Measurements from ENCODE around the gene HIPK3. TPM values are rescaled to one million over a fixed set of nuclear protein-coding genes. Genes with fewer than 3 reads are reported as not detected.

The HIPK3 gene
- total and polyA plus RNA-seq, 7 donors, result 10.6 to 417 (median 277) TPM

- TF ChIP-seq POLR2AphosphoS5 (IDR thresholded peaks at IDR 0.05), result no peak
- TF ChIP-seq POLR2A (IDR thresholded peaks at IDR 0.05), result no peak
- TF ChIP-seq EP300 (IDR thresholded peaks at IDR 0.05), result no peak
- TF ChIP-seq CTCF (IDR thresholded peaks at IDR 0.05), result no peak
- H3K27me3 ChIP-seq, result no peaks in the 10 kb centered on the region
- no peak overlapping the region for H3K4me3 ChIP-seq
- H3K27ac ChIP-seq, result no peak overlapping the region
- no peaks in the 10 kb centered on the region for H3K9me3 ChIP-seq
- intact Hi-C loops (cut with DNase I), result no loop called here
- no peak for DNase-seq
- peaks cover 0 to 4% (median 0%) of the 10 kb centered on the region in 4 donors for H3K4me1 ChIP-seq
- 77 to 80% methylated on average over 2 of the region's 2 CpGs for WGBS, 2 donors
- H3K36me3 ChIP-seq, result peaks cover 7 to 82% (median 43%) of the 10 kb centered on the region in 4 donors
Observed at GRCh38 chr11:33347490-33348125, 90.4 kb downstream of the HIPK3 start.

GRCh38 chr11:33350287-33350686, 93.1 kb downstream of the HIPK3 start:
- H3K36me3 ChIP-seq, result peaks cover 7 to 93% (median 54%) of the 10 kb centered on the region in 4 donors
- intact Hi-C loops (cut with DNase I), result no loop called here

GRCh38 chr11:33358150-33358831, 101.1 kb downstream of the HIPK3 start:
- 78 to 82% methylated on average over 4 of the region's 4 CpGs for WGBS, 2 donors
- H3K4me1 ChIP-seq, result no peaks in the 10 kb centered on the region
- DNase-seq, result no peak
- peaks cover 0 to 41% (median 11%) of the 10 kb centered on the region in 4 donors for H3K36me3 ChIP-seq
- intact Hi-C loops (cut with DNase I), result no loop called here
- TF ChIP-seq POLR2AphosphoS5 (IDR thresholded peaks at IDR 0.05), result peak in 1 of 4 donors; percentile 28
- TF ChIP-seq CTCF (IDR thresholded peaks at IDR 0.05), result no peak
- no peak for TF ChIP-seq EP300 (IDR thresholded peaks at IDR 0.05)
- H3K27me3 ChIP-seq, result no peaks in the 10 kb centered on the region
- no peak overlapping the region for H3K4me3 ChIP-seq
- no peak overlapping the region for H3K27ac ChIP-seq
- H3K9me3 ChIP-seq, result no peaks in the 10 kb centered on the region

More at GRCh38 chr11:33350287-33350686, 93.1 kb downstream of the HIPK3 start:
- whole genome bisulfite sequencing, 2 donors, result 98 to 99% methylated on average over 4 of the region's 4 CpGs
- no peak overlapping the region for H3K27ac ChIP-seq
- TF ChIP-seq EP300 (IDR thresholded peaks at IDR 0.05), result no peak
- TF ChIP-seq CTCF (IDR thresholded peaks at IDR 0.05), result no peak
- TF ChIP-seq POLR2AphosphoS5 (IDR thresholded peaks at IDR 0.05), result no peak
- no peak for TF ChIP-seq POLR2A (IDR thresholded peaks at IDR 0.05)
- H3K9me3 ChIP-seq, result no peaks in the 10 kb centered on the region
- no peak for DNase-seq
- no peaks in the 10 kb centered on the region for H3K4me1 ChIP-seq
- H3K4me3 ChIP-seq, result no peak overlapping the region
- no peaks in the 10 kb centered on the region for H3K27me3 ChIP-seq

DNA sequence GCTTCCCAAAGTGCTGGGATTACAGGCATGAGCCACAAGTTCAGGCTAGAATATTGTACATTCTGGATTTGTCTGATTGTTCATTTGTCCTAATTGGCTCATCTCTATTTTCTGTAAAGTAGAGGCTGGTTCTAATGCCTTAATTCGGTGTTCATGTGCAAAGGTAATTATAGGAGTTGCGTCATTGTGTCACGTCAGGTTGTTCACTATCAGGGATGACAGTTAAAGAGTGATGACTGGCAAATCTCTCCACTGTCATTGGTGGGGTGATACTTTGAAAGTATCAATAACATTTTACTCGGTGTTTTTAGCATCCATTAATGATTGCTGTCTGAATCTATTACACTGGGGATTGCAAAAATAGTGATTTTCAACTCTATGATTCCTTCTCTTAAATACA, 103.5 kb downstream of the HIPK3 start:
- Histone ChIP-seq H3K36me3 (peaks cover 0 to 18% (median 0%) of the 10 kb centered on the region in 4 donors), H3K4me1 (no peaks in the 10 kb centered on the region), H3K27ac (no peak overlapping the region), H3K4me3 (no peak overlapping the region), H3K9me3 (no peaks in the 10 kb centered on the region), H3K27me3 (no peaks in the 10 kb centered on the region)
- no peak for TF ChIP-seq POLR2A (IDR thresholded peaks at IDR 0.05)
- TF ChIP-seq CTCF (IDR thresholded peaks at IDR 0.05), result no peak
- intact Hi-C loops (cut with DNase I), result loop anchor here (5.0 to 10.0 kb wide), 3 partner anchors 327 to 467 kb away; partner anchors contain the start of gene CD59
- DNase-seq, result no peak
- WGBS, 2 donors, result 38 to 75% methylated on average over 4 of the region's 4 CpGs

Measured in sigmoid colon (tissue), 7 donors.